ENCODE measurements around the gene CACNA2D1. TPM values are rescaled to one million over a fixed set of nuclear protein-coding genes. Genes with fewer than 3 reads are reported as not detected.

CACNA2D1 gene
- total RNA-seq, 1 experiment from 2014 or later = 36.2 TPM

DNA sequence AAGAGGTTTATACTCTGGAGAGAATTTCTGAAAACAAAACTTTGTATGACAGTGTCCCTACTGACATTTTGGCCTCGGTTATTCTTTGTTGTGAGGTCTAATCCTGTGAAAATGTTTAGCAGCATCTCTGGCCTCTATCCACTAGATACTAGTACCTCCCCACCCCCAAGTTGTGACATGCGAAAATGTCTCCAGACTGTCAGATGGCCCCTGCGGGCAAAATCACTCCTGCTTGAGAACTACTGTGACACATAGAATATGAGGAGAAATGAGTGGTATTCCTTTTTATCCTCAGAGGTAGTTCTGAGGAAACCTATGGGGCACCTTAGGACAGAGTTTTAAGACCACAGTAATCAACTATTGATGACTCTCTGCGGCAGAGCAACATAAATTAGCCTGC is 358.5 kb downstream of the CACNA2D1 start:
- Histone ChIP-seq H2BK5ac (ENCODE audit: insufficient read length, low read length) (no peak overlapping the region), H3T11ph (ENCODE audit: low read length) (no peak overlapping the region), H2BK120ac (ENCODE audit: low read depth, low read length, poor library complexity, severe bottlenecking) (no peak overlapping the region), H4K20me1 (ENCODE audit: control insufficient read depth, insufficient read depth, insufficient read length) (no peaks in the 10 kb centered on the region), H3K23me2 (ENCODE audit: insufficient read length, low read depth, low read length, poor library complexity, severe bottlenecking) (no peaks in the 10 kb centered on the region), H3K4me2 (ENCODE audit: insufficient read depth, insufficient read length, low read length) (no peak overlapping the region), H3K79me2 (ENCODE audit: insufficient read depth, low read length) (no peaks in the 10 kb centered on the region), H2AFZ (ENCODE audit: low read length) (no peak overlapping the region), H3K9me3 (ENCODE audit: control insufficient read depth, low read depth, low read length) (no peaks in the 10 kb centered on the region), H4K5ac (ENCODE audit: insufficient read length, low read depth, low read length) (no peak overlapping the region), H4K8ac (replicated peaks; ENCODE audit: insufficient read length, low read depth, low read length) (no peak overlapping the region), H3K18ac (ENCODE audit: insufficient read length, low read depth, low read length) (no peak overlapping the region), H2BK12ac (ENCODE audit: insufficient read length, low read depth, low read length) (no peak overlapping the region), H3K56ac (ENCODE audit: insufficient read length, low read depth, low read length) (no peak overlapping the region), H3K4me1 (ENCODE audit: insufficient read depth, low read length) (no peaks in the 10 kb centered on the region), H4K91ac (ENCODE audit: insufficient read length, low read depth, low read length) (no peak overlapping the region), H2BK15ac (ENCODE audit: low read depth, low read length) (no peak overlapping the region), H3K14ac (ENCODE audit: insufficient read depth, low read length) (no peak overlapping the region), H3K27me3 (ENCODE audit: insufficient read depth, low read length) (no peaks in the 10 kb centered on the region), H2BK20ac (ENCODE audit: low read depth, low read length, poor library complexity, severe bottlenecking) (no peak overlapping the region), H2AK5ac (ENCODE audit: insufficient read length, low read length) (no peak overlapping the region), H3K4ac (ENCODE audit: low read depth, low read length) (no peak overlapping the region), H3K27ac (ENCODE audit: insufficient read length, low read depth, low read length) (no peak overlapping the region), H3K79me1 (ENCODE audit: insufficient read depth, low read depth, low read length, poor library complexity, severe bottlenecking) (no peaks in the 10 kb centered on the region), H3K23ac (ENCODE audit: insufficient read length, low read depth, low read length) (no peak overlapping the region), H3K9ac (ENCODE audit: extremely low read depth, insufficient read length, low read length) (no peak overlapping the region)
- Mint-ChIP-seq H3K4me3 (no peak overlapping the region), H3K4me1 (no peaks in the 10 kb centered on the region), H3K36me3 (ENCODE audit: insufficient read depth in 1 of 3, low read depth in 3 of 3) (peaks cover 0 to 11% (median 9%) of the 10 kb centered on the region in 3 experiments; a peak in 4 of 7 replicates), H3K27ac (no peak overlapping the region; a peak in 1 of 7 replicates), H3K9me3 (no peaks in the 10 kb centered on the region; a peak in 1 of 5 replicates), H3K27me3 (ENCODE audit: low read depth) (no peaks in the 10 kb centered on the region)
- DNase-seq = no peak
- TF ChIP-seq, protein P1, sequence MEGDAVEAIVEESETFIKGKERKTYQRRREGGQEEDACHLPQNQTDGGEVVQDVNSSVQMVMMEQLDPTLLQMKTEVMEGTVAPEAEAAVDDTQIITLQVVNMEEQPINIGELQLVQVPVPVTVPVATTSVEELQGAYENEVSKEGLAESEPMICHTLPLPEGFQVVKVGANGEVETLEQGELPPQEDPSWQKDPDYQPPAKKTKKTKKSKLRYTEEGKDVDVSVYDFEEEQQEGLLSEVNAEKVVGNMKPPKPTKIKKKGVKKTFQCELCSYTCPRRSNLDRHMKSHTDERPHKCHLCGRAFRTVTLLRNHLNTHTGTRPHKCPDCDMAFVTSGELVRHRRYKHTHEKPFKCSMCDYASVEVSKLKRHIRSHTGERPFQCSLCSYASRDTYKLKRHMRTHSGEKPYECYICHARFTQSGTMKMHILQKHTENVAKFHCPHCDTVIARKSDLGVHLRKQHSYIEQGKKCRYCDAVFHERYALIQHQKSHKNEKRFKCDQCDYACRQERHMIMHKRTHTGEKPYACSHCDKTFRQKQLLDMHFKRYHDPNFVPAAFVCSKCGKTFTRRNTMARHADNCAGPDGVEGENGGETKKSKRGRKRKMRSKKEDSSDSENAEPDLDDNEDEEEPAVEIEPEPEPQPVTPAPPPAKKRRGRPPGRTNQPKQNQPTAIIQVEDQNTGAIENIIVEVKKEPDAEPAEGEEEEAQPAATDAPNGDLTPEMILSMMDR (conservative IDR thresholded peaks at IDR 0.05) = no peak
- WGBS (ENCODE audit: extremely low coverage, insufficient read length, low lambda C conversion rate) = no CpG with 5 or more reads among the region's 4 CpGs
